ENCODE measurements around the gene ADK. TPM values are rescaled to one million over a fixed set of nuclear protein-coding genes. Genes with fewer than 3 reads are reported as not detected.

The ADK gene
- total and polyA plus RNA-seq, 2 of the 4 experiments (the other 2 are of a cell fraction): 30.6 to 40.9 TPM

- WGBS, 2 experiments (ENCODE audit: extremely low coverage in 2 of 2, insufficient read length in 1 of 2): no CpG with 5 or more reads among the region's 3 CpGs
- Histone ChIP-seq H3K9ac (ENCODE audit: low read depth, low read length) (no peak overlapping the region), H3K27ac (ENCODE audit: insufficient read depth, low read length) (peak overlapping the region; percentile 77; the same call in 1 of the 2 replicates), H3K56ac (ENCODE audit: extremely low read depth, insufficient read depth, low read length) (peak overlapping the region; percentile 65; the same call in 1 of the 2 replicates), H2BK5ac (ENCODE audit: low read depth, low read length, poor library complexity, severe bottlenecking) (peak overlapping the region; percentile 94), H3K4me2 (ENCODE audit: low read depth, low read length) (peak overlapping the region; percentile 89), H4K91ac (ENCODE audit: insufficient read depth, low read depth, low read length) (0 out of 2 replicates have a peak overlapping the region, but pooled peaks have one; percentile 48), H2AK9ac (replicated peaks; ENCODE audit: low read depth, low read length, poor library complexity) (no peak overlapping the region), H2BK120ac (ENCODE audit: low read depth, low read length) (peak overlapping the region; percentile 45; the same call in 1 of the 2 replicates), H3K27me3 (ENCODE audit: control insufficient read depth, insufficient read depth, low read length) (no peaks in the 10 kb centered on the region), H2AFZ (replicated peaks; ENCODE audit: low read length, poor library complexity) (no peak overlapping the region), H3K18ac (ENCODE audit: low read depth, low read length) (no peak overlapping the region), H3K23ac (ENCODE audit: low read depth, low read length) (no peak overlapping the region), H4K8ac (ENCODE audit: low read depth in 2 of 2, low read length in 2 of 2) (no peak overlapping the region; a peak in 1 of 4 replicates), H3K4ac (ENCODE audit: low read depth, low read length) (peak overlapping the region; percentile 19; the same call in 1 of the 2 replicates), H3K9me3 (ENCODE audit: control insufficient read depth, insufficient read depth, low read length) (no peaks in the 10 kb centered on the region), H3K36me3 (ENCODE audit: control insufficient read depth, insufficient read depth, low read length) (no peaks in the 10 kb centered on the region), H3K79me1 (ENCODE audit: low read depth in 1 of 2, low read length in 2 of 2) (peaks cover 3 to 15% of the 10 kb centered on the region in 2 experiments; a peak in 3 of 4 replicates), H4K5ac (ENCODE audit: low read depth, low read length) (no peak overlapping the region), H3K9me1 (ENCODE audit: insufficient read depth, low read length) (no peaks in the 10 kb centered on the region), H3K14ac (replicated peaks; ENCODE audit: low read depth, low read length) (no peak overlapping the region), H2BK15ac (ENCODE audit: low read depth, low read length) (no peak overlapping the region), H3K4me3 (ENCODE audit: insufficient read depth, low read depth, low read length) (no peak overlapping the region), H4K20me1 (ENCODE audit: insufficient read depth, low read length) (no peaks in the 10 kb centered on the region), H3K4me1 (ENCODE audit: control insufficient read depth, insufficient read depth, low read length) (peaks cover 2% of the 10 kb centered on the region), H2BK20ac (ENCODE audit: low read depth, low read length) (peak overlapping the region; percentile 52; the same call in 1 of the 2 replicates), H2AK5ac (ENCODE audit: low read depth, low read length) (no peak overlapping the region)
- DNase-seq: peak; percentile 79
- BruUV-seq (replicated peaks): no TSS peak
- TF ChIP-seq NFE2L2 (IDR thresholded peaks at IDR 0.05; ENCODE audit: low read depth, low read length) (no peak), CEBPB (IDR thresholded peaks at IDR 0.05; ENCODE audit: low read depth, low read length) (peak; percentile 54), MAFK (IDR thresholded peaks at IDR 0.05; ENCODE audit: low read depth, low read length) (no peak), FOS (IDR thresholded peaks at IDR 0.05; ENCODE audit: low read depth, low read length) (no peak), POLR2A (IDR thresholded peaks at IDR 0.05; ENCODE audit: low read depth, low read length) (no peak)
- ChIA-PET CTCF (no interaction called here), POLR2A (ENCODE audit: unreplicated experiment) (no interaction called here)
- peak; percentile 94 for ATAC-seq (ENCODE audit: low read depth)
- dilution Hi-C loops (cut with HindIII; ENCODE audit: low sequenced_read_pairs, unreplicated experiment) (no loop called here), intact Hi-C loops (cut with micrococcal nuclease) (no loop called here), in situ Hi-C loops (cut with MboI; ENCODE audit: low sequenced_read_pairs) (no loop called here)
Observed at GRCh38 chr10:74394416-74394969, 243.5 kb downstream of the ADK start.

Data from IMR-90 (cell line).